ENCODE results near the gene SMCO3.

Gene SMCO3

GRCh38 chr12:14774906-14775635, 38.9 kb downstream of the SMCO3 start:
- peak; percentile 14 for ATAC-seq
- TF ChIP-seq TSHZ2 (CRISPR knock-in tag; IDR thresholded peaks at IDR 0.05) (no peak), SNAI2 (CRISPR knock-in tag; IDR thresholded peaks at IDR 0.05) (no peak), TOX (CRISPR knock-in tag; IDR thresholded peaks at IDR 0.05; ENCODE audit: borderline replicate concordance) (no peak), RARB (CRISPR knock-in tag; IDR thresholded peaks at IDR 0.05) (no peak), CSRNP3 (CRISPR knock-in tag; IDR thresholded peaks at IDR 0.05) (no peak), OSR1 (CRISPR knock-in tag; IDR thresholded peaks at IDR 0.05) (no peak), BACH2 (CRISPR knock-in tag; IDR thresholded peaks at IDR 0.05; ENCODE audit: borderline replicate concordance) (no peak), TCF4 (CRISPR knock-in tag; IDR thresholded peaks at IDR 0.05; ENCODE audit: borderline replicate concordance) (no peak), PATZ1 (CRISPR knock-in tag; IDR thresholded peaks at IDR 0.05; ENCODE audit: borderline replicate concordance) (no peak), CSDC2 (CRISPR knock-in tag; IDR thresholded peaks at IDR 0.05) (no peak), ESRRG (CRISPR knock-in tag; IDR thresholded peaks at IDR 0.05) (no peak), ZFP3 (CRISPR knock-in tag; IDR thresholded peaks at IDR 0.05) (no peak), ZNF565 (CRISPR knock-in tag; conservative IDR thresholded peaks at IDR 0.05; ENCODE audit: low read depth) (no peak), ISL1 (CRISPR knock-in tag; IDR thresholded peaks at IDR 0.05) (no peak), POU6F1 (CRISPR knock-in tag; IDR thresholded peaks at IDR 0.05; ENCODE audit: borderline replicate concordance, low read depth) (no peak), ZNF70 (CRISPR knock-in tag; IDR thresholded peaks at IDR 0.05) (no peak), ARNTL (CRISPR knock-in tag; IDR thresholded peaks at IDR 0.05; ENCODE audit: borderline replicate concordance, low read depth) (no peak)

- peak; percentile 80 for ATAC-seq
- no peak for TF ChIP-seq ZFP30 (CRISPR knock-in tag; IDR thresholded peaks at IDR 0.05)
- no peak for TF ChIP-seq OSR1 (CRISPR knock-in tag; IDR thresholded peaks at IDR 0.05)
- TF ChIP-seq ZC3H10 (CRISPR knock-in tag; IDR thresholded peaks at IDR 0.05), result no peak
- no peak for TF ChIP-seq ZFP3 (CRISPR knock-in tag; IDR thresholded peaks at IDR 0.05)
- no peak for TF ChIP-seq CSDC2 (CRISPR knock-in tag; IDR thresholded peaks at IDR 0.05)
- TF ChIP-seq TOX (CRISPR knock-in tag; IDR thresholded peaks at IDR 0.05; ENCODE audit: borderline replicate concordance), result no peak
- TF ChIP-seq SNAI2 (CRISPR knock-in tag; IDR thresholded peaks at IDR 0.05), result no peak
- TF ChIP-seq PPARA (CRISPR knock-in tag; IDR thresholded peaks at IDR 0.05; ENCODE audit: borderline replicate concordance), result no peak
- no peak for TF ChIP-seq TSHZ2 (CRISPR knock-in tag; IDR thresholded peaks at IDR 0.05)
- no peak for TF ChIP-seq GLIS3 (CRISPR knock-in tag; IDR thresholded peaks at IDR 0.05)
- TF ChIP-seq ZNF8 (CRISPR knock-in tag; IDR thresholded peaks at IDR 0.05), result no peak
- no peak for TF ChIP-seq CREB5 (CRISPR knock-in tag; IDR thresholded peaks at IDR 0.05; ENCODE audit: low read depth)
- TF ChIP-seq PATZ1 (CRISPR knock-in tag; IDR thresholded peaks at IDR 0.05; ENCODE audit: borderline replicate concordance), result no peak
Observed at GRCh38 chr12:14774074-14774905, 39.7 kb downstream of the SMCO3 start.
